H1 (cell line): ENCODE results near the gene C10orf95. TPM values are rescaled to one million over a fixed set of nuclear protein-coding genes. Genes with fewer than 3 reads are reported as not detected.

Source experiments
- KDM1A ChIP-seq: fragments of 200-600, 300-600 bp; sonication (generic); IDR thresholded peaks from 2 replicates; pipeline ENCODE4 v1.7.1; 2016; ENCODE audit warnings: mild to moderate bottlenecking, low read length, borderline replicate concordance
- KDM5A ChIP-seq: fragments of 200-600 bp; IDR thresholded peaks from 2 replicates; pipeline ENCODE4 v1.7.1; 2012; ENCODE audit warnings: mild to moderate bottlenecking, low read length, inconsistent platforms, mixed read lengths
- SIX5 ChIP-seq: IDR thresholded peaks from 2 replicates; pipeline ENCODE4 v1.6.1; 2011; ENCODE audit warnings: mild to moderate bottlenecking, low read depth, low read length
- TAF7 ChIP-seq: optimal IDR thresholded peaks from 2 replicates; pipeline ENCODE3; 2011; ENCODE audit warnings: low read depth, mild to moderate bottlenecking, inconsistent platforms, low read length, moderate library complexity, borderline replicate concordance
- polyA plus RNA-seq, 7 experiments: library from polyadenylated mRNA; depleted of rRNA in 3 of 7; stranded (reverse) in 5 of 7; unstranded in 2 of 7; fragments of >200 nt in 5 of 7; fragments of 200-250 nt in 2 of 7; gene quantifications; 1 replicate in 5 of 7; 2 replicates in 1 of 7; 4 replicates in 1 of 7; pipeline versions ENCODE4 v1.2.1 to v1.2.3, GENCODE V29; 2011 to 2013; ENCODE audit warnings: missing spikeins in 2 of 7, mixed read lengths in 2 of 7
- total RNA-seq: library from RNA; stranded (reverse); fragmentation: NEBNext Ultra II Directional; extraction: Animal tissue kit (Norgen Biotek cat#: 25700); gene quantifications from 2 replicates; pipeline ENCODE4 v1.2.1, GENCODE V29; 2021

Gene C10orf95
- total and polyA plus RNA-seq, 2 of the 8 experiments (the other 6 are each of a cell fraction or from before 2014, with no cell fraction given), result 0.34 to 0.48 TPM

- no peak for TF ChIP-seq KDM1A
- TF ChIP-seq TAF7, result no peak
- TF ChIP-seq SIX5, result no peak
- TF ChIP-seq KDM5A, result no peak
These were observed 6.3 kb upstream of the C10orf95 start (continued) for GRCh38 chr10:102457591-102458150.
